AG10803 (cell line): ENCODE measurements around the gene STRA8.

Experiments used
- DNase-seq: peaks from one replicate; pipeline ENCODE4 v3.0.0; 2010; ENCODE audit warnings: low read depth
- H3K4me3 ChIP-seq: 2 replicates; pipeline ENCODE4 v1.5.1; 2011; ENCODE audit warnings: mild to moderate bottlenecking, low read length, control low read depth
- CTCF ChIP-seq: conservative IDR thresholded peaks from 2 replicates; pipeline ENCODE4 v1.5.1; 2011; ENCODE audit warnings: mild to moderate bottlenecking, low read length, control low read depth, inconsistent platforms

The STRA8 gene

DNA sequence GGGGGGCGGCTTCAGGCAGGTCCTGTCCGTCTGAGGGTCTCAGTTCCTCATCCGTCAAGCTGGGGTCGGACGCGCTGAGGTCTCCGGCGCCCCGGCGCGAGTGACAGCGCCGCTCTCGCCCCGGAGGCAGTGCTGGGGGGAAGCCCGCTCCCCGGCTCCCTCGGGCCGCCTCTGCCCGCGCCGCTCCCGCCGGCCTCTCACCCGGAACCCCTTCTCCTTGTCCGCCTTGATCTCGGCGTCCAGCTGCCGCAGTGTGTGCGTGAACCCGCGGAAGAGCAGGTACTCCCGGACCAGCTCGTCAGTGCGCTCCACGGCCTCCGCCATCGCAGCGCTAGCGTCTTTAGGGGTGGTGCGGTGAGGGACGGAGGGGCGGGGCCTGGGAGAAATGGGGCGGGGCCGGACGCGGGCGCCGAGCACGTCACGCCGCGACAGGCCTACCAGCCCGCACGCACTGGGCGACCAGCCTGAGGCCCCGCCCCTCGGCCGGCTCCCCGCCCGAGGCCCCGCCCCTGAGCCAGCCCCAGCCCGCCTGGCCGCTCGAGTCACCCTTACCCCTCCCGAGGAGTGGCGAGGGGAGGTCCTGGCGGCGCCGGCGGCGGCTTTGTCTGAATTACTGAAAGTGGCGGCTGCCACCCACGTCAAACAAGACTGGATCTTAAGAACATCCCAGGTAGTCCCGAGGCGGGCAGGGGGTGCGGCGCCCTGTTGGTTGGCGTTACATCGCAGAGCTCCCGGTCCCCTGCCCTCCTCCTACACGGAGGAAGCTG lies 22.3 kb upstream of the STRA8 start, which contains the start of gene WDR91:
TSS of gene WDR91 (minus strand) at position 348 of the 767 bp plus-strand sequence. CDS start at position 324, 24 bp downstream.
- peak; percentile 87 for DNase-seq
- TF ChIP-seq CTCF = no peak
- H3K4me3 ChIP-seq = peak within 1 kb of the TSS; percentile 84

- DNase-seq = peak; percentile 74
- H3K4me3 ChIP-seq = peak overlapping the region; percentile 84
Observed at GRCh38 chr7:135211946-135212685, 21.5 kb upstream of the STRA8 start.

- no peak overlapping the region for H3K4me3 ChIP-seq
- DNase-seq = no peak
- TF ChIP-seq CTCF = no peak
Observed at GRCh38 chr7:135213831-135214230, 19.8 kb upstream of the STRA8 start.

DNA sequence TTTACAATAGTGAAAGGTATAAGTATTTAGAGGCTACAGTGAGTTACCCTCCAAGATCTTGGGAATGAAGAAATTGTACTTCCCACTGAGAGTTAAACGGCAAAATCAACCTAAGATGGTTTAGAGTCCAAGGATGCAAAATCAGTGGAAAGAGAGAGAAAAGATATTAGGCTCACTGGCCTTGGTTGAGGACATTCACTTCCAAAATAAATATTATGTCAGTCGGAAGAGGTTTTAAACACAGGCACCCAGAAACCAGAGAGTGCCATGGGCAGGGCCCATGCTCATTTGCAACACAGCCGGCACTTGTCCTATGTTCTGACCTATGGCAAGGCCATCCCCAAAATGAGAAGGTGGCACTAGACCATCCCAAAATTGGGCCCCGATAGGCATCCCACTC lies 18.5 kb upstream of the STRA8 start:
- no peak for DNase-seq
- no peak for TF ChIP-seq CTCF
- no peak overlapping the region for H3K4me3 ChIP-seq

DNA sequence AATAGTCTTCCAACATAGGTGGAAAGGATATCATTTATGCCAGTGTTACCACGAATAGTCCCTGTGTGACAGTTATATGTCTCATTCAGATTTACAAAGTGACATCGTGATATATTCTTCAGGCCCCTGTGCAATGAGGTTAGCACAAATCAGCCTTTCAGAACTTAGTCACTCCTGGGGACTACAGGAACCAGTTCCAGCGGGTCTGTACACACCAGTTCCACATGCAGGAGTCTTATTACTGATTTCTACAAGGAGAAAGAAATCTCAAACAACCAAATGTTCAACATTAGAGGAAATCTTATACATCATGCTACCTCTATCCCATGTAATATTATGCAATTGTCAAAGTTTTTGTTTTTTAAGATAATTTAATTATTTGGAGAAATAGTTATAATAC lies 17.9 kb upstream of the STRA8 start:
- DNase-seq = no peak
- H3K4me3 ChIP-seq = no peak overlapping the region
- TF ChIP-seq CTCF = no peak

DNA sequence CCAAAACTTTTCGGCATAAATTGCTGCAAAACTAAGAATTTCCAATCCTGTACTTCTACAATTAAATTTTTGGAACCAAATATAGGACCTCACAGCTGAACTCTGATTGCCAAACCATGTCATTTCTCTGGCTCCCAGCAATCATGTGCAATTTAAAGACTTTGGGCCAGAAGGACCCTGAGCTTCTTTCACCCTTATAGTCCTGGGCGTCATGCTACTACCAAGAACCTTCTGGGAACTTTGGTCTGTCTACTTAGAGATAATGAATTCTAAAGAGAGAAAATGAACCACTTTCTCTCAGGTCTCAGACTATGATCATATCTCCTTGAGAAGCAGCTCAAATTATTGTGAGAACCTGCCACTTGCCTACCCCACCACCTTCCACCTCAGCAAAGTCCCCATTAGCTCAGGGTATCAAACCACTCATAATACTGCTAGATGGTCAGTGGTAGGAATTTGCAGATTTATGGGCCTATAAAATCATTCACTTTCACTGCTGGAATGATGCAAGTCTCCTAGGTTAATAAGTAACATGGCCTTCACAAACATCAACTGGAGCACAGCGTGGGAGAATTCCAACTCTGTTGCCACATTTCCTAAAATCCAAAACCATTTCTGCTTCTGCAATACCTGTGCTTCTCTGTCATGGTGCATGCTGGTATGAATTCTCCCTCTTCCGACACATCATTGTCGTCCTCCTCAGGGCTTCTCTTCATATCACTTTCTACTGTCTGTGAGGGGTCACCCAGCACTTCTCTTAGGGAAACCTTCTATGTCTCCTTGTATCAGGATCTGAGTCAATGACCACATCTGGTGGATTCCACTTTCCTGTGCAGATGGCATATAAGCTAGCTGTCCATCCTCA lies 15.8 kb upstream of the STRA8 start:
- no peak for TF ChIP-seq CTCF
- no peak overlapping the region for H3K4me3 ChIP-seq
- DNase-seq = peak; percentile 13

DNA sequence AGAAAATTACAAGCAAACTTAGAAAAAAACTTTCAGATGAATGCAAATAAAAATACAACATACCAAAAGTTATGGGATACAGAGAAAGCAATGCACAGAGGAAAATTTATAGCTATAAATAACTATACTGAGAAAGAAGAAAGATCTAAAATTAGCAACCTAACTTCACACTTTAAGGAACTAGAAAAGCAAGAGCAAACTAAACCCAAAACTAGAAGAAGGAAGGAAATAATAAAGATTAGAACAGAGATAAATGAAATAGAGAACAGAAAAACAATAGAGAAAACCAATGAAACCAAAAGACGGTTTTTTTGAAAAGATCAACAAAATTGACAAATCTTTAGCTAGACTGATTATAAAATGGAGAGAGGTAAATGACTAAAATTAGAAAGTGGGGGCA lies 9.6 kb upstream of the STRA8 start:
- no peak overlapping the region for H3K4me3 ChIP-seq

More for the DNA sequence above, 9.6 kb upstream of the STRA8 start:
- TF ChIP-seq CTCF = no peak
- DNase-seq = no peak
